AG09309 (cell line): ENCODE measurements around the gene ZBBX.

Source experiments
- DNase-seq: peaks from one replicate; pipeline ENCODE4 v3.0.0-alpha.2; 2010; ENCODE audit warnings: low read depth
- H3K4me3 ChIP-seq: 2 replicates; pipeline ENCODE4 v1.5.1; 2011; ENCODE audit warnings: mild to moderate bottlenecking, low read depth, low read length, moderate library complexity; ENCODE audit not compliant: control insufficient read depth
- CTCF ChIP-seq: IDR thresholded peaks from 2 replicates; pipeline ENCODE4 v1.5.1; 2011; ENCODE audit warnings: mild to moderate bottlenecking, low read depth, low read length, inconsistent platforms; ENCODE audit not compliant: insufficient read depth, control insufficient read depth; ENCODE audit errors: missing control alignments

Gene ZBBX

GRCh38 chr3:167394003-167394402 lies 13.9 kb upstream of the ZBBX start:
- H3K4me3 ChIP-seq: no peak overlapping the region
- TF ChIP-seq CTCF: no peak
- DNase-seq: no peak

GRCh38 chr3:167382155-167382554 lies 2.1 kb upstream of the ZBBX start:
- TF ChIP-seq CTCF: no peak
- no peak for DNase-seq
- no peak overlapping the region for H3K4me3 ChIP-seq

- no peak for DNase-seq
- H3K4me3 ChIP-seq: no peak overlapping the region
- TF ChIP-seq CTCF: no peak
Measured at GRCh38 chr3:167375478-167375877, 4.6 kb downstream of the ZBBX start.

GRCh38 chr3:167372138-167372537 lies 8.0 kb downstream of the ZBBX start:
- DNase-seq: no peak
- no peak for TF ChIP-seq CTCF
- no peak overlapping the region for H3K4me3 ChIP-seq

- DNase-seq: no peak
- no peak overlapping the region for H3K4me3 ChIP-seq
- no peak for TF ChIP-seq CTCF
Measured at GRCh38 chr3:167361948-167362347, 18.1 kb downstream of the ZBBX start.

- no peak for DNase-seq
- H3K4me3 ChIP-seq: no peak overlapping the region
- TF ChIP-seq CTCF: no peak
Measured at GRCh38 chr3:167361306-167361705, 18.8 kb downstream of the ZBBX start.

GRCh38 chr3:167355446-167355845 lies 24.7 kb downstream of the ZBBX start:
- TF ChIP-seq CTCF: no peak
- H3K4me3 ChIP-seq: no peak overlapping the region
- no peak for DNase-seq
